ENCODE data around the gene ADGRF3. TPM values are rescaled to one million over a fixed set of nuclear protein-coding genes. Genes with fewer than 3 reads are reported as not detected.
"Not testable (repeated sequence)": the region's sequence is repeated elsewhere in the genome, so short reads cannot be mapped to it uniquely, and the experiment has no call there.

Gene ADGRF3
- total RNA-seq, 1 donor from 2014 or later = 0.44 TPM

GRCh38 chr2:26330114-26330549, 16.5 kb downstream of the ADGRF3 start:
- Mint-ChIP-seq H3K9me3 (no peaks in the 10 kb centered on the region), H3K27me3 (ENCODE audit: low read depth) (peaks cover 11% of the 10 kb centered on the region)

GRCh38 chr2:26329083-26329482, 17.5 kb downstream of the ADGRF3 start:
- not testable (repeated sequence) for H3K36me3 Mint-ChIP-seq (ENCODE audit: low read depth); H3K4me3 Mint-ChIP-seq; H3K4me1 Mint-ChIP-seq; H3K27me3 Mint-ChIP-seq (ENCODE audit: low read depth); H3K27ac Mint-ChIP-seq (ENCODE audit: unreplicated experiment); H3K9me3 Mint-ChIP-seq; DNase-seq (ENCODE audit: low read depth, low spot score)

More at GRCh38 chr2:26330114-26330549, 16.5 kb downstream of the ADGRF3 start:
- peak; percentile 91 for TF ChIP-seq CTCF (conservative IDR thresholded peaks at IDR 0.05)
- DNase-seq (ENCODE audit: low read depth, low spot score) = peak; percentile 80
- Mint-ChIP-seq H3K4me1 (peaks cover 5% of the 10 kb centered on the region), H3K36me3 (ENCODE audit: low read depth) (no peaks in the 10 kb centered on the region), H3K4me3 (no peak overlapping the region), H3K27ac (ENCODE audit: unreplicated experiment) (no peak overlapping the region)

GRCh38 chr2:26327291-26328272, 19.0 kb downstream of the ADGRF3 start:
- no peak overlapping the region for H3K4me3 Mint-ChIP-seq
- no peaks in the 10 kb centered on the region for H3K36me3 Mint-ChIP-seq (ENCODE audit: low read depth)
- TF ChIP-seq CTCF (conservative IDR thresholded peaks at IDR 0.05) = no peak
- H3K9me3 Mint-ChIP-seq = no peaks in the 10 kb centered on the region
- H3K4me1 Mint-ChIP-seq = peaks cover 5% of the 10 kb centered on the region
- H3K27ac Mint-ChIP-seq (ENCODE audit: unreplicated experiment) = no peak overlapping the region
- DNase-seq (ENCODE audit: low read depth, low spot score) = no peak
- H3K27me3 Mint-ChIP-seq (ENCODE audit: low read depth) = peaks cover 6% of the 10 kb centered on the region

GRCh38 chr2:26326514-26326913, 20.1 kb downstream of the ADGRF3 start:
- H3K36me3 Mint-ChIP-seq (ENCODE audit: low read depth) = no peaks in the 10 kb centered on the region
- no peak for TF ChIP-seq CTCF (conservative IDR thresholded peaks at IDR 0.05)
- peaks cover 5% of the 10 kb centered on the region for H3K4me1 Mint-ChIP-seq
- H3K27ac Mint-ChIP-seq (ENCODE audit: unreplicated experiment) = no peak overlapping the region
- H3K27me3 Mint-ChIP-seq (ENCODE audit: low read depth) = peaks cover 6% of the 10 kb centered on the region
- no peaks in the 10 kb centered on the region for H3K9me3 Mint-ChIP-seq
- no peak overlapping the region for H3K4me3 Mint-ChIP-seq
- no peak for DNase-seq (ENCODE audit: low read depth, low spot score)

GRCh38 chr2:26325851-26326250, 20.7 kb downstream of the ADGRF3 start:
- no peak for TF ChIP-seq CTCF (conservative IDR thresholded peaks at IDR 0.05)

GRCh38 chr2:26324903-26325302, 21.7 kb downstream of the ADGRF3 start:
- Mint-ChIP-seq H3K9me3 (no peaks in the 10 kb centered on the region), H3K27me3 (ENCODE audit: low read depth) (peaks cover 6% of the 10 kb centered on the region), H3K4me3 (no peak overlapping the region), H3K27ac (ENCODE audit: unreplicated experiment) (no peak overlapping the region), H3K36me3 (ENCODE audit: low read depth) (no peaks in the 10 kb centered on the region), H3K4me1 (peaks cover 2% of the 10 kb centered on the region)
- TF ChIP-seq CTCF (conservative IDR thresholded peaks at IDR 0.05) = no peak
- no peak for DNase-seq (ENCODE audit: low read depth, low spot score)

More at GRCh38 chr2:26325851-26326250, 20.7 kb downstream of the ADGRF3 start:
- H3K36me3 Mint-ChIP-seq (ENCODE audit: low read depth) = no peaks in the 10 kb centered on the region
- H3K27ac Mint-ChIP-seq (ENCODE audit: unreplicated experiment) = no peak overlapping the region
- H3K4me3 Mint-ChIP-seq = no peak overlapping the region
- H3K27me3 Mint-ChIP-seq (ENCODE audit: low read depth) = peaks cover 6% of the 10 kb centered on the region
- no peak for DNase-seq (ENCODE audit: low read depth, low spot score)
- H3K4me1 Mint-ChIP-seq = peaks cover 5% of the 10 kb centered on the region
- no peaks in the 10 kb centered on the region for H3K9me3 Mint-ChIP-seq

GRCh38 chr2:26324479-26324878, 22.1 kb downstream of the ADGRF3 start:
- H3K4me3 Mint-ChIP-seq; H3K4me1 Mint-ChIP-seq; H3K27ac Mint-ChIP-seq (ENCODE audit: unreplicated experiment); H3K36me3 Mint-ChIP-seq (ENCODE audit: low read depth); H3K27me3 Mint-ChIP-seq (ENCODE audit: low read depth); H3K9me3 Mint-ChIP-seq; DNase-seq (ENCODE audit: low read depth, low spot score): not testable (repeated sequence)
